Myocyte (in vitro differentiated cells): ENCODE measurements around the gene GPHN. TPM values are rescaled to one million over a fixed set of nuclear protein-coding genes. Genes with fewer than 3 reads are reported as not detected.

Source experiments
- DNase-seq: peaks from one replicate; pipeline ENCODE4 v3.0.0-alpha.2; 2012; ENCODE audit warnings: low read depth
- total RNA-seq: library from RNA; depleted of rRNA; stranded (reverse); fragments of >200 nt; gene quantifications from 2 replicates; pipeline ENCODE4 v1.2.3, GENCODE V29; 2014

Gene GPHN
- total RNA-seq, 1 donor from 2014 or later, result 6.0 TPM

DNA sequence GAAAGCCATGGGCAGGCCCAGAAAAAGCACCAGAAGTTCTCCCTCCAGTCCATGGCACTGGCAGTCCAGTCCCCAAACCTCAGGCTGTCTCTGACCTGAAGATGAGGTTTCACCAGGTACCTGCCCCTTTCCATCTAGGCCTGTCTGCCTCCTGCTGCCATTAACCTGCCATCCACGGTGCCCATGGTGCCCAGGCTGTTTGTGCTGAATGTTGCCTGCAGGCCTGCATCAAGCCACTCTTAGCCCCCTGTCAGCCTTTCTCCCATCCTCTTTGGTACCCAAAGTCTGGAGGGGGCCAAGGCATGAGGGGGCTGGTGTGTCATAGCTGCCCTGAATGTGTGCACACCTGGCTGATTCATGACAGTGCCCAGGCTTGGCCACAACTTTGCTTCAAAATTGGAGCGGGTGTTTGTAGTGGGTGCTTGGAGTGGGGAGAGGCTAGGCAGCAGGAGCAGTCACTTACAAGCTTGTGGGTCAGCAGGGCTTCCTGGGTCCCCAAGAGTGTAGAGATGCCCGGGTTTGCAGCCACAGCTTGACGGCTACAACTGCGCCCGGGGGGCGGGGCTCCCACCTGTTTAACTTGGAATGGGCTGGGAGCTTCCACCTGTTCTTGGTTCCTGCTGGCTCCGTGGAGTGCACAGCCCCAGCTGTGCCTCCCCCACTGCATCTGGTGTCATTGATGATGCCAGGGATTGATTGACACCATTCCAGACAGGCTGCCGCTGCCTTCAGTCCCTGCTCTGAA, 88.5 kb downstream of the GPHN start:
- DNase-seq, result no peak

- DNase-seq, result no peak
Measured at GRCh38 chr14:66600416-66600815, 92.5 kb downstream of the GPHN start.

GRCh38 chr14:66601932-66602578, 94.1 kb downstream of the GPHN start:
- no peak for DNase-seq

GRCh38 chr14:66603945-66604344, 96.0 kb downstream of the GPHN start:
- no peak for DNase-seq

- DNase-seq, result no peak
Measured at GRCh38 chr14:66606826-66607225, 98.9 kb downstream of the GPHN start.

DNA sequence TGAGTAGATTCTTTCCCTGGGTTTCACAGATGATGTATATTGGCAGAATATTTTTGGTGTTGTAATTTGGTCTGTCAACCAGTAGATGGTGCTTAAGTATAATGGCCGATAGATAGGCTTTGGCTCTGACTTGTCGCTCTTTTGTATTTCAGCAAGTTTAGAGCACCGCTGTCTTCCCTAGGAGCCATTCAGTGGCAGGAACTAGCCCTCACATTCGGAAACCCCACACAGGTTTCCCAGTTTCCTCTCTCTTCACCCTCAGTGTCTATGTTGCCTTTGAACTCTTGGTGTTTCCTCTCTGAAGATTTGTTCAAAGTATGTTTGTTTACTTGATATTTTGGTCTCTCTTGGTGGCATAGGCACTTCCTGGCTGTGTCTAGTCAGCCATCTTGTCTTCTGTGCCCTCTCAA, 102.2 kb downstream of the GPHN start:
- DNase-seq, result no peak

DNA sequence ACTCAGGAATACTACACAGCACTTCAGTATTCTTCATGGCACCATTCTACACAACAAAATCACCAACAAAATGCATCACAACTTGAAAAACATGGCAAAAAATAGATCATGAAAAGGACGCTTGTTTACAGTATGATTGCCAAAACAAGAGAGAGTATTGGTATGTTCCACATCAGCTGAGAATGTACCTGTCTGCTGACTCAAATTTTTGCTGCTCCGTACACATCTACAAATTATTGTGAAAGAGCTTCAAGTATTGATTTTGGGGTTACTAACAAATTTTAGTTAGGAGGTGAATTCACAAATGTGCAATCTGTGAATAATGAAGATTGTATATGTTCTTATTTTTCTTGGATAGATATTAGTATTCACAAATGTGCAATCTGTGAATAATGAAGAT, 105.4 kb downstream of the GPHN start:
- DNase-seq, result no peak

DNA sequence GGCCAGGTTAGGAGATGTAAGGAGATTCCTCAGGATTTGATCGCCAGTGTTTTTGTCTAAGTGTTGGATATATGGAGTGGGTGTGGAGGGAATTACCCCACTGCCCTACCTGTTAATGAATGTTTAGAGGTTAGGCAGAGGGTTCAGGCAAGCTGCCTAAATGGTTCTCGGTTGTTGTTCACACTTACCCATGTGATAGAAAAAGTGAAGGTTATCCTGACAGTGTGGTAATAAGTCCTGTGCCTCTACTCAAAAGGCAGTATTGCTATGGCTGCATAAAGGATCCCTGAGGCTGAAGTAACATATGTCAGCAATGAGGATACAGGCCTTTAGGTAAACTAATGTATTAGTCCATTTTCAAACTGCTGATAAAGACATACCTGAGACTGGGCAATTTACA, 112.0 kb downstream of the GPHN start:
- DNase-seq, result no peak

DNA sequence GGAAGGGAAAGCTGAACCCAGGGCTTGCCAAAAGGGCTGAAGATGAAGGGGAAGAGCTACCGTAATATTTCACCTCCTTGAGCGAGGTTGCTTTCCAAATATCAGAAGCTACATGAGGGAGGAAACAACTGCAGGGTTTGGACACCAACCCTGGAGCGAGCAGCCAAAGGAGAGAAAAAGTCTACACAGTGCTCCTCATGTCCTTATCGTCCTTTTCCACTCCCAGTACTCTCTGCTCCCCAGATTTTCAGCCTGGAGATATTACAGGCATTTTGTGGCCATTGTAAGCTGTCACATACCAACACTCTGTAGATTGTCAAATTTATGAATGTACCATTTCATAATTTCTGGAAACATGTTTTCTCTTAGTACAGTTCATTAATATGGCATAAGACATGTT, 115.9 kb downstream of the GPHN start:
- no peak for DNase-seq

DNA sequence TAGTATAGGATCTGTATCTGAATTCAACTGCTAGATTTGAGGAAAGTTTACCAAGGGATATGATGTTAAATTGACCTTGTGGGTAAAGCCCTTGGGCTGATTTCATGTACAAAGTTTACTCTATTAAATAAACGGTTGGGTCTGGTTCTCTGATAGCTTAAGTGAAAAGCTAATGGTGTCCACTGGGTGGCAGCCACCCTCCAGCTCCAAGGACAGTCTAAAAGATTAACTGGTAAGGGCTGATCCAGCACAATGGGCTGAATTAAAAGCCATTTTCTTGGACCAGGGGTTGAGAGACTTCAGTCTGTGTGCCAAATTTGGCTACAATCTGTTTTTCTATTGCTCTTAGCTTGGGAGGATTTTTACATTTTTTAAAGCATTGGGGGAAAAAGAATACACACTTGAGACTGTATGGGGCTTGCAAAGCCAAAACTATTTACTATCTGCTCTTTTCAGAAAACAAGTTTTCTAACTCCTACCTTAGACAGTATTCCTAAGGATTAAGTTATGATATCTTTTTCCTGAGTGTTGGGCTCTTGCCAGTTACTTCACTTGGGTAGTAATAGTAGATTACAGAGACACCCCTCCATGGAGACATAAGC, 116.5 kb downstream of the GPHN start:
- DNase-seq, result peak; percentile 64

GRCh38 chr14:66628636-66629035, 120.7 kb downstream of the GPHN start:
- DNase-seq, result no peak

DNA sequence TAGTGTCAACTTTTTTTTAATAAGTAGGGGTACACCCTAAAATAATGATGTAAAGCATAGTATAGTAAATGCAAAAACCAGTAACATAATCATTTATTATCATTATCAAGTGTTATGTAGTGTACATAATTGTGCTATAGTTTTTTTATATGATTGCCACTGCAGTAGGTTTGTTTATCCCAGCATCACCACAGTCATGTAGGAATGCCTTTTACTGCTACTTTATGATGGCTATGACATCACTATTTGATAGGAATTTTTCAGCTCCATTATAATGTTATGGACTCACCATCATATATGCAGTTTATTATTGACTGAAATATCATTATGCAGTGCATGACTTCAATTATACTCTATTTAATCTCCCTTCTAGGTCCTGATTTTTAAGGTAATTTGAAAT, 121.6 kb downstream of the GPHN start:
- no peak for DNase-seq

- peak; percentile 32 for DNase-seq
Measured at GRCh38 chr14:66634876-66635275, 126.9 kb downstream of the GPHN start.

DNA sequence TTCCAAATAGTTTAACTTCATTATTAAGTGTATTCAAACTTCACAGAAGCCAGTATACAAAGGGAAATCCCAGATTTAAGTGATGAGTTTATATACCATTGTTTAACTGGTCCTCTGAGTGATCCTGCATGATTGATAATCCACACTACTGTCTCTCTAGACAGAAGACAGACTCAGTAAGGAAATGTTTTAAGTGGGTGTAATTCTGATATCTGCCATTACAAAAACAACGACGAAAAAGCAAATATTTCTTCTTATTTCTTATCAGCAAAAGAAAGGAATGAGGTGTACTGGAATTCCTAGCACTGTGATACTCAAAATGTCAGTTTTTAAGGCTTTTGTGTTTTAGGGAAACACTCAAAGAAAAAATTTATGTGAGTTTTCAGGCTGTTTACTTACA, 127.5 kb downstream of the GPHN start:
- DNase-seq, result no peak

- DNase-seq, result no peak
Measured at GRCh38 chr14:66636240-66636639, 128.3 kb downstream of the GPHN start.

DNA sequence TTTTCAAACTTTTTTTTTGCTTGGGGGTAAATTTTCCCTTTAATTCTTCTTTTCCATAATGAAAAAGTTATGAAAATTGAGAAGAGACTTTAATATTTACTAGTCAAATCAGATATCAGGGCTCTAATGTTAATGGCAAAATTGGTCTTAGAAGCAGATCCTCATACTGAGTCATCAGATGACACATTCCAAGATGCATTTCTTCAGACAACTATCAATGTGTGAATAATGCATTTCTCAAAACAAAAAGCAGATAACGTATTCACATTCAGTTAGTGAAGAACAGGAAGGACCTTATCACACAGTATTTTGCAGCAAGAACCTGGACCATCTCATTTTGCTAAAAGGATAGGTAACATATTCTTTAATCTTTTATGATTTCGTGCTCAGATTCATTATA, 130.7 kb downstream of the GPHN start:
- no peak for DNase-seq

DNA sequence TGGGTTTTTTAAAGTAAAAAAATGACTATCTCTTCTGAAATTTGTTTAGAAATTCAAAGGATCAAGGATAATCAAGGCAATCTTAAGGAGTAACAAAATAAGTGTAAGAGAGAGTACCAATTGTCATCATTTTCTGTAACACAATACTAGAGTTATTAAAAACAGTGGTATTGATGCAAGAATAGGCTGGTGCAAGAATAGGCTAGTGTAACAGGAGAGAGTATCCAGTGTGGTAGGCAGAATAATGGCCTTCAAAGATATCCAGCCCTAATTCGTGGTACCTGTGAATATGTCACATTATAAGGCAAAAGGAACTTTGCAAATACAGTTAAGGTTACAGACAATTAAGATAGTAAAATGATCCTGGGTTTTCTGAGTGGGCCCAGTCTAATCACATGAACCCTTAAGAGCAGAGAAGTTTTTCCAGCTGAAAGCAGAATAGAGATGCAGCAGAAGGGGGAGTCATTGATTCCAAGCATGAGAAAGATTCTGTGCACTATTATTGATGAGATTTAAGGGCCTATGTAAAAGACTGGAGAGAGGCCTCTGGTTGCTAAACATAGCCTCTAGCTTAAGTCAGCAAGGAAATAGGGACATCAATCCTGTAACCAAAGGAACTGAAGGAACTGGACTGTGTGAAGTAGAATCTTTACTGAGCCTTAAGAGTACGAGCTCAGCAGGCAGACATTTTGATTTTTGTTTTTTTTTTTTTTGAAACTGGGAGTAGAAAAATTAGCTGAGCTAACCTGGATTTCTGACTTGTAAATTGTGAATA, 134.1 kb downstream of the GPHN start:
- no peak for DNase-seq

DNA sequence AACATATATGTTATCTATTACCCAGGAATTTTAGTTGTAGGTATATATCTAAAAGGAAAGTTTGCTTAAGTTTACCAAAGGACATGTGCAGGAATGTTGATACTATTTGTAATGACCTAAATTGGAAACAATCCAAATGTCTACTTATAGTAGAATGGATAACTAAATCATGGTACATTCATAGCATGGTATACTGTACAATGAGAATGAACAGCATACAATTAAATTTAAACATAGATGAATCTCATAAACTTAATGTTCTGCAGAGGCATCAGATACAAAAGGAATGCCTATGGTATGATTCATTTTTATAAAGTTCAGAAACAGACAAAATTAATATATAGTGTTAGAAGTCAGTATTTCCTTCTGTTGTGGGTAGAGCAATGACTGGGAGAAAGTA, 135.4 kb downstream of the GPHN start:
- DNase-seq, result no peak

DNA sequence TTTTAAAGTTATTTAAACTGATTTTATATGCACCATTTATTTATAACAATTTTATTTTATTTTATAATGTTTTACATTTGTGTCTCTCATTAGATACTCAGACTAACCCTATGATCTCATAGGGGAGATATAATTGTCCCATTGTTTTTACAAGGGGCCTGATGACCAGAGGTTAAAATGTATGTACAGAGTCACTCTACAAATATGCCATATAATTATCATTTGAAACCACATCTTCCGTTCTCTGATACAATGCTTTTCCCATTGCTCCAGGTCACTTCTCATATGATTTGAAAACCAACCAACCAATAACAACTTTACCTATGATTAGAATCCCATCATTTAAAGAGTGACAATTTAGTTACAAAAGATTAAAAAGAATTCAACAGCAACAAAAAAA, 137.8 kb downstream of the GPHN start:
- no peak for DNase-seq

- DNase-seq, result no peak
Measured at GRCh38 chr14:66649498-66649897, 141.6 kb downstream of the GPHN start.

DNA sequence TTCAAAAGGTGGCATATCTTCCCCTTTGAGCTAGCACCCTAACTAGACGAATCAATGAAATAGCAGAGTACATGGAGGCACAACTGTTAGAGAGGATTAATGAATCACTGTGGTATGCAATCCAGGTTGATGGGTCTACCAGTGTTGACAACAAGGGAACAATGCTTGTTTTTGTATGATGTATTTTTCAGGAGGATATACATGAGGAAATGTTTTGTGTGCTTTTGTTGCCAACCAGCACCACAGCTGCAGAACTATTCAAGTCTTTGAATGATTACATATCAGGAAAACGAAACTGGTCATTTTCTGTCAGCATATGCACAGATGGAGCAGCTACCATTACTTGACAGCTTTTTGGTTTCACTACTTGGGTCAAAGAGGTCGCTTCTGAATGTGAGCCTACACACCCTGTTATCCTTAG, 142.6 kb downstream of the GPHN start:
- DNase-seq, result no peak
